CD4-positive, alpha-beta T cell (primary cell): ENCODE data around the gene FSHR. TPM values are rescaled to one million over a fixed set of nuclear protein-coding genes. Genes with fewer than 3 reads are reported as not detected.

Experiments used
- ATAC-seq: fragments of 200-7000 bp; cut with Tn5 transposase; one replicate; pipeline ENCODE4 v1.10.0; 2022; ENCODE audit warnings: mild to moderate bottlenecking; ENCODE audit not compliant: poor library complexity
- CTCF ChIA-PET: fragments of 350-600 bp; sonication (Branson Sonifier 250); formaldehyde crosslinking; loops from one replicate; lab custom pipeline; 2021; ENCODE audit warnings: antibody characterized with exemption, inconsistent platforms; lab: Charles Lee
- POLR2A ChIA-PET: fragments of 350-600 bp; sonication (Branson Sonifier 250); formaldehyde crosslinking; loops from one replicate; lab custom pipeline; 2021; ENCODE audit warnings: antibody characterized with exemption, inconsistent platforms; lab: Charles Lee
- DNase-seq, 14 experiments: peaks; one replicate each; pipeline ENCODE4 v3.0.0-alpha.2; 2013 to 2020; ENCODE audit warnings: mixed read lengths in 2 of 14
- H3K27ac ChIP-seq, 2 donors: one replicate each; pipeline versions ENCODE4 v1.5.1 to v1.7.0; 2013; ENCODE audit warnings: low read length in 2 of 2, low read depth in 1 of 2, mild to moderate bottlenecking in 1 of 2
- H3K27me3 ChIP-seq, 2 experiments: 1 replicate in 1 of 2; 2 replicates in 1 of 2; pipeline versions ENCODE4 v1.6.1 to v1.7.0; 2013; ENCODE audit warnings: low read length in 2 of 2, control low read depth in 1 of 2, mild to moderate bottlenecking in 1 of 2, moderate library complexity in 1 of 2; ENCODE audit not compliant: insufficient read depth in 2 of 2, control insufficient read depth in 1 of 2
- H3K36me3 ChIP-seq: one replicate; pipeline ENCODE4 v1.6.1; 2013; ENCODE audit warnings: low read length, control low read depth; ENCODE audit not compliant: insufficient read depth
- H3K4me1 ChIP-seq: one replicate; pipeline ENCODE4 v1.6.1; 2013; ENCODE audit warnings: low read length, control low read depth; ENCODE audit not compliant: insufficient read depth
- H3K4me3 ChIP-seq: one replicate; pipeline ENCODE4 v1.5.1; 2013; ENCODE audit warnings: mild to moderate bottlenecking, low read length, moderate library complexity
- H3K9me3 ChIP-seq, 2 experiments: 1 replicate in 1 of 2; 2 replicates in 1 of 2; pipeline versions ENCODE4 v1.6.1 to v1.7.0; 2013; ENCODE audit warnings: low read length in 2 of 2, mild to moderate bottlenecking in 2 of 2, control low read depth in 1 of 2, moderate library complexity in 1 of 2; ENCODE audit not compliant: control insufficient read depth in 1 of 2, insufficient read depth in 1 of 2
- H3K27ac Mint-ChIP-seq: one replicate; pipeline ENCODE4 v1.8.0; 2020; ENCODE audit warnings: mixed read lengths
- H3K27me3 Mint-ChIP-seq: one replicate; pipeline ENCODE4 v1.8.0; 2021; ENCODE audit warnings: mixed read lengths
- H3K36me3 Mint-ChIP-seq: one replicate; pipeline ENCODE4 v1.8.0; 2021; ENCODE audit warnings: low read depth, mixed read lengths
- H3K4me1 Mint-ChIP-seq: one replicate; pipeline ENCODE4 v1.8.0; 2021; ENCODE audit warnings: low read depth, mixed read lengths
- H3K4me3 Mint-ChIP-seq: one replicate; pipeline ENCODE4 v1.8.0; 2020; ENCODE audit warnings: mild to moderate bottlenecking, mixed read lengths
- H3K9me3 Mint-ChIP-seq: one replicate; pipeline ENCODE4 v1.8.0; 2020; ENCODE audit warnings: mixed read lengths
- intact Hi-C, 2 experiments: fragments of 100-400 bp; cut with DNase I in 1 of 2; cut with micrococcal nuclease in 1 of 2; formaldehyde crosslinking; loops; one replicate each; pipeline versions ENCODE4 v1.15.1 to v1.9.0; 2023 to 2025; cut with DNase I, micrococcal nuclease
- total RNA-seq, 174 experiments: library from RNA in 2 of 174; stranded (reverse) in 2 of 174; gene quantifications; one replicate each; pipeline ENCODE4 v1.2.3 and lab custom pipeline; 2021 to 2026
- TF ChIP-seq, protein P1 (sequence below): fragments of 200-600 bp; IDR thresholded peaks from one replicate; pipeline ENCODE4 v1.8.0; 2022; ENCODE audit warnings: antibody characterized with exemption, mild to moderate bottlenecking

The FSHR gene
- total RNA-seq, 2 experiments from 2014 or later, result not detected

DNA sequence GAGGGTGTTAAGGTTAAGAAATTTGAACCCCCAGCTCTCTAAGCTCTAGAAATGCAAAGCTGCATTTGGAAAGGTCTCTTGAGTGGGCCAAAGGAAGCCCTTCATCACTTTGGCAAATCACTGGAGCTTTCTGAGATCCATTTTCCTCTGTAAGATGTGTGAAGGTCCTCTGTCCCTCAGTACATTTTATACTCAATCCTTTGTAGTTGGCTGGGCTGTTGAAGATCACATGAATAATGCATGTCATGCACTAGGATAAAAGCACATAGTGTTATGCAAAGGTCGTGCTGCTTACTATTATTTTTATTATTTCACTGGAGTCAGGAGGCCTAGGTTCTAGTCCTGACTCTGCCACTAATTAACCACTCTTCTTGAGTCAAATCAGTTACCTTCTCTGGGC, 124.9 kb downstream of the FSHR start:
- CTCF ChIA-PET, result no interaction called here
- Mint-ChIP-seq H3K4me1 (no peaks in the 10 kb centered on the region), H3K36me3 (no peaks in the 10 kb centered on the region), H3K4me3 (no peak overlapping the region), H3K27me3 (no peaks in the 10 kb centered on the region), H3K27ac (no peak overlapping the region), H3K9me3 (no peaks in the 10 kb centered on the region)
- TF ChIP-seq, protein P1, sequence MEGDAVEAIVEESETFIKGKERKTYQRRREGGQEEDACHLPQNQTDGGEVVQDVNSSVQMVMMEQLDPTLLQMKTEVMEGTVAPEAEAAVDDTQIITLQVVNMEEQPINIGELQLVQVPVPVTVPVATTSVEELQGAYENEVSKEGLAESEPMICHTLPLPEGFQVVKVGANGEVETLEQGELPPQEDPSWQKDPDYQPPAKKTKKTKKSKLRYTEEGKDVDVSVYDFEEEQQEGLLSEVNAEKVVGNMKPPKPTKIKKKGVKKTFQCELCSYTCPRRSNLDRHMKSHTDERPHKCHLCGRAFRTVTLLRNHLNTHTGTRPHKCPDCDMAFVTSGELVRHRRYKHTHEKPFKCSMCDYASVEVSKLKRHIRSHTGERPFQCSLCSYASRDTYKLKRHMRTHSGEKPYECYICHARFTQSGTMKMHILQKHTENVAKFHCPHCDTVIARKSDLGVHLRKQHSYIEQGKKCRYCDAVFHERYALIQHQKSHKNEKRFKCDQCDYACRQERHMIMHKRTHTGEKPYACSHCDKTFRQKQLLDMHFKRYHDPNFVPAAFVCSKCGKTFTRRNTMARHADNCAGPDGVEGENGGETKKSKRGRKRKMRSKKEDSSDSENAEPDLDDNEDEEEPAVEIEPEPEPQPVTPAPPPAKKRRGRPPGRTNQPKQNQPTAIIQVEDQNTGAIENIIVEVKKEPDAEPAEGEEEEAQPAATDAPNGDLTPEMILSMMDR, result no peak
- Histone ChIP-seq H3K9me3 (peaks cover 0 to 4% of the 10 kb centered on the region in 2 experiments), H3K27ac (no peak overlapping the region), H3K4me3 (no peak overlapping the region), H3K27me3 (no peaks in the 10 kb centered on the region), H3K36me3 (no peaks in the 10 kb centered on the region), H3K4me1 (no peaks in the 10 kb centered on the region)
- intact Hi-C loops, result no loop called here
- ATAC-seq (no peak), DNase-seq (no peak)
- POLR2A ChIA-PET, result no interaction called here

DNA sequence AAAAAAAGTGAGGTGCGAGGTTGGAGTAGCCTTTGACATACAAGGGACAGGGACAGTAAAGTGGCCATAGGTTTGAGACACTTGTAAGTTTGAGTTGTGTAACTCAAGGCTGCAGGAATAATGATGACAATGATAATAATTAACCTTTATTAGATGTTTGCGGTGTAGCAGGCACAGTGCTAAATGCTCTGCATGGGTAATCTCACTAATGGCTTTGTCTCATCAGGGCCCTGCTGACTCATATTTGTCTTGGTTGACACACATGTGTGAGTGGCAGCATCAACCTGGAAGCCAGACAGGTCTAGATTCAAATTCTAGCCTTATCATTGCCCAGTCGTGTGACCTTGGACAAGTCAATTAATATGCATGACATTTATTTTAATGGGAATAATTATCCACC, 126.2 kb downstream of the FSHR start:
- Histone ChIP-seq H3K4me3 (no peak overlapping the region), H3K36me3 (no peaks in the 10 kb centered on the region), H3K27me3 (no peaks in the 10 kb centered on the region), H3K27ac (no peak overlapping the region), H3K9me3 (peaks cover 0 to 4% of the 10 kb centered on the region in 2 experiments), H3K4me1 (no peaks in the 10 kb centered on the region)
- H3K27me3 Mint-ChIP-seq, result no peaks in the 10 kb centered on the region
- intact Hi-C loops, result no loop called here
- ChIA-PET POLR2A (no interaction called here), CTCF (no interaction called here)
- no peaks in the 10 kb centered on the region for H3K4me1 Mint-ChIP-seq
- ATAC-seq (no peak), DNase-seq (no peak)
- H3K36me3 Mint-ChIP-seq, result no peaks in the 10 kb centered on the region
- no peak overlapping the region for H3K27ac Mint-ChIP-seq
- TF ChIP-seq, protein P1, result no peak
- no peak overlapping the region for H3K4me3 Mint-ChIP-seq
- no peaks in the 10 kb centered on the region for H3K9me3 Mint-ChIP-seq

DNA sequence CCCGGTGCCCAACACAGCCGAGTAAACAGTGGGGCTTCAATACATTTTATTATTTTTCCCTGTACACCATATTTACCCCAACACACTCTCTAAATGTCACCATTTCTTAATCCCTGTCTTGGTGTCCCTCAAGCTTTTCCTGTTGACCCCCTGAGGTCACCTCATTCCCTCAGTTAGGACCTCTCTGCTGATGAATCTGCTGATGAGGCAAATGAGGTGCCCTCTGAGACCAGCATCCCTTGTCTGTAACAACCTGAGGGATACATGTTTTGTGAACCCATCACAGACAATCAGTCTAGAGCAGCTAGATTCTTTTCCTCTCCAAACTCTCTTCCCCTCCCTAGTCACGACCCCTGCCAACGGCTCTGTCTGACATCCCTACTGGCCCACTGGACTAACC, 127.6 kb downstream of the FSHR start:
- Mint-ChIP-seq H3K9me3 (no peaks in the 10 kb centered on the region), H3K36me3 (no peaks in the 10 kb centered on the region)

More for the DNA sequence above, 127.6 kb downstream of the FSHR start:
- Mint-ChIP-seq H3K4me1 (no peaks in the 10 kb centered on the region), H3K27ac (no peak overlapping the region), H3K27me3 (no peaks in the 10 kb centered on the region), H3K4me3 (no peak overlapping the region)
- POLR2A ChIA-PET, result no interaction called here
- TF ChIP-seq, protein P1, result no peak
- CTCF ChIA-PET, result no interaction called here
- DNase-seq, result no peak
- intact Hi-C loops, result no loop called here
- H3K27me3 ChIP-seq, result no peaks in the 10 kb centered on the region
- no peak overlapping the region for H3K4me3 ChIP-seq
- no peaks in the 10 kb centered on the region for H3K4me1 ChIP-seq
- no peak for ATAC-seq
- no peaks in the 10 kb centered on the region for H3K36me3 ChIP-seq
- no peak overlapping the region for H3K27ac ChIP-seq
- H3K9me3 ChIP-seq, result peaks cover 0 to 4% of the 10 kb centered on the region in 2 experiments
